A549 (cell line): ENCODE measurements around the gene MEGF10. TPM values are rescaled to one million over a fixed set of nuclear protein-coding genes. Genes with fewer than 3 reads are reported as not detected.

Experiments
- ATAC-seq, 2 experiments: fragments of 200-7000 bp in 1 of 2; fragments of >200 bp in 1 of 2; cut with Nextera tagmentation in 1 of 2; cut with Tn5 transposase in 1 of 2; 3 replicates each; pipeline versions ENCODE4 v1.8.0 to v1.9.1; 2018 to 2020; ENCODE audit warnings: mild to moderate bottlenecking in 1 of 2, moderate library complexity in 1 of 2
- CTCF ChIA-PET: fragments of 300-600 bp; sonication (Branson Sonifier 250); formaldehyde crosslinking; extraction: SDS; loops from one replicate; lab custom pipeline; 2021; ENCODE audit warnings: antibody characterized with exemption, inconsistent platforms; lab: Yijun Ruan, JAX
- POLR2A ChIA-PET: fragments of 350-600 bp; formaldehyde crosslinking; extraction: SDS; loops from one replicate; lab custom pipeline; 2021; ENCODE audit warnings: antibody characterized with exemption, inconsistent platforms; lab: Yijun Ruan, JAX
- DNase-seq, 2 experiments: peaks; one replicate each; pipeline versions ENCODE4 v3.0.0 to v3.0.0-alpha.2; 2011 to 2016; ENCODE audit warnings: low read depth in 1 of 2, low spot score in 1 of 2
- FAIRE-seq: peaks from 2 replicates; lab custom pipeline; 2011; peaks lifted over from hg19 to GRCh38; lab: Jason Lieb, UNC
- H3K27ac ChIP-seq, 2 experiments: fragments of >200 bp; sonication (Bioruptor Twin); formaldehyde crosslinking; 3 replicates each; pipeline ENCODE4 v1.5.1; 2016 to 2017
- H3K4me1 ChIP-seq: fragments of >200 bp; sonication (Bioruptor Twin); formaldehyde crosslinking; 3 replicates; pipeline ENCODE4 v1.6.1; 2016
- H3K4me2 ChIP-seq: fragments of >200 bp; sonication (Bioruptor Twin); formaldehyde crosslinking; 3 replicates; pipeline ENCODE4 v1.6.1; 2016
- H3K4me3 ChIP-seq: fragments of >200 bp; sonication (Bioruptor Twin); formaldehyde crosslinking; 3 replicates; pipeline ENCODE4 v1.5.1; 2016
- H3K9me3 ChIP-seq: fragments of >200 bp; sonication (Bioruptor Twin); formaldehyde crosslinking; 3 replicates; pipeline ENCODE4 v1.6.1; 2016
- BHLHE40 ChIP-seq: IDR thresholded peaks from 2 replicates; pipeline ENCODE4 v1.6.1; 2012; ENCODE audit warnings: low read depth, low read length, inconsistent platforms
- CBX2 ChIP-seq: fragments of 200-600 bp; sonication (generic); IDR thresholded peaks from 2 replicates; pipeline ENCODE4 v1.6.1; 2016; ENCODE audit warnings: low read depth, mild to moderate bottlenecking, borderline replicate concordance
- CBX8 ChIP-seq: fragments of 200-600 bp; sonication (generic); IDR thresholded peaks from 2 replicates; pipeline ENCODE4 v1.6.1; 2016
- CEBPB ChIP-seq, 2 experiments: fragments of >200 bp in 1 of 2; sonication (Bioruptor Twin) in 1 of 2; formaldehyde crosslinking in 1 of 2; IDR thresholded peaks; 2 replicates each; pipeline ENCODE4 v1.6.1; 2012 to 2016
- EHF ChIP-seq: fragments of 250-450 bp; sonication (Bioruptor Pico); IDR thresholded peaks from 2 replicates; pipeline ENCODE4 v1.5.0; 2020; ENCODE audit warnings: mild to moderate bottlenecking
- EHMT2 ChIP-seq: fragments of 200-600 bp; sonication (generic); IDR thresholded peaks from 2 replicates; pipeline ENCODE4 v1.6.1; 2016; ENCODE audit warnings: antibody characterized with exemption, low read depth, mild to moderate bottlenecking, moderate library complexity
- ESRRA ChIP-seq: fragments of 150-350 bp; IDR thresholded peaks from 2 replicates; pipeline ENCODE4 v1.6.1; 2014; ENCODE audit warnings: mild to moderate bottlenecking, low read length, borderline replicate concordance
- GATA3 ChIP-seq: IDR thresholded peaks from 2 replicates; pipeline ENCODE4 v1.6.1; 2012; ENCODE audit warnings: borderline replicate concordance
- HEYL ChIP-seq: fragments of 250-450 bp; sonication (Bioruptor Pico); IDR thresholded peaks from 2 replicates; pipeline ENCODE4 v1.8.0; 2021; ENCODE audit warnings: mild to moderate bottlenecking, moderate library complexity
- MYC ChIP-seq: IDR thresholded peaks from 2 replicates; pipeline ENCODE4 v1.6.1; 2012; ENCODE audit warnings: mild to moderate bottlenecking, inconsistent platforms, low read length, improper control_type of control experiment, borderline replicate concordance
- NR3C1 ChIP-seq: fragments of >200 bp; sonication (Bioruptor Twin); formaldehyde crosslinking; IDR thresholded peaks from 3 replicates; pipeline ENCODE4 v1.6.1; 2017
- PHF8 ChIP-seq: fragments of 200-600 bp; sonication (generic); IDR thresholded peaks from 2 replicates; pipeline ENCODE4 v1.6.1; 2016; ENCODE audit warnings: low read depth, mild to moderate bottlenecking, antibody characterized with exemption, moderate library complexity, borderline replicate concordance
- POLR2AphosphoS2 ChIP-seq: conservative IDR thresholded peaks from 2 replicates; pipeline ENCODE4 v1.6.1; 2012; ENCODE audit warnings: low read length, improper control_type of control experiment, inconsistent platforms
- RAD21 ChIP-seq, 2 experiments: fragments of >200 bp in 1 of 2; sonication (Bioruptor Twin) in 1 of 2; formaldehyde crosslinking in 1 of 2; IDR thresholded peaks in 1 of 2; conservative IDR thresholded peaks in 1 of 2; 2 replicates in 1 of 2; 3 replicates in 1 of 2; pipeline ENCODE4 v1.6.1; 2012 to 2018; ENCODE audit warnings: inconsistent platforms in 1 of 2
- RFX5 ChIP-seq: fragments of 450-650 bp; IDR thresholded peaks from 2 replicates; pipeline ENCODE4 v1.7.1; 2014; ENCODE audit warnings: antibody characterized with exemption, mild to moderate bottlenecking, moderate library complexity
- RNF2 ChIP-seq: fragments of 200-600 bp; sonication (generic); IDR thresholded peaks from 2 replicates; pipeline ENCODE4 v1.6.1; 2016; ENCODE audit warnings: low read depth, mild to moderate bottlenecking, antibody characterized with exemption, moderate library complexity, borderline replicate concordance
- SMC3 ChIP-seq: fragments of >200 bp; sonication (Bioruptor Twin); formaldehyde crosslinking; IDR thresholded peaks from 3 replicates; pipeline ENCODE4 v1.6.1; 2018; ENCODE audit warnings: inconsistent platforms
- SREBF2 ChIP-seq: fragments of 450-650 bp; IDR thresholded peaks from 2 replicates; pipeline ENCODE4 v1.6.1; 2014; ENCODE audit warnings: mild to moderate bottlenecking, moderate library complexity
- WGBS: methylation state at CpG from one replicate; pipeline ENCODE4 v1.1.6; 2017; ENCODE audit errors: missing lambda C conversion rate; 5-methylcytosine and 5-hydroxymethylcytosine counted together
- polyA plus RNA-seq, 4 experiments: library from polyadenylated mRNA; depleted of rRNA in 3 of 4; stranded (reverse); fragments of >200 nt; fragmentation: RNase III in 1 of 4; extraction: RNeasy Plus Mini Kit Qiagen cat#74134 plus additional on column Dnase treatment in 1 of 4; gene quantifications; 2 replicates in 3 of 4; 3 replicates in 1 of 4; pipeline ENCODE4 v1.2.3, GENCODE V29; 2011 to 2017
- TF ChIP-seq, protein P1 (sequence below): fragments of >200 bp; sonication (Bioruptor Twin); formaldehyde crosslinking; IDR thresholded peaks from 3 replicates; pipeline ENCODE4 v1.5.1; 2016
- TF ChIP-seq, protein P2 (sequence below): fragments of 250-450 bp; sonication (Bioruptor Pico); IDR thresholded peaks from 2 replicates; pipeline ENCODE4 v1.5.0; 2020; ENCODE audit warnings: low read depth, mild to moderate bottlenecking, moderate library complexity
- TF ChIP-seq, protein P3 (sequence below): fragments of 200-600 bp; sonication (generic); IDR thresholded peaks from 2 replicates; pipeline ENCODE4 v1.6.1; 2016; ENCODE audit warnings: antibody characterized with exemption, mild to moderate bottlenecking, moderate library complexity

The MEGF10 gene
- polyA plus RNA-seq, 2 of the 4 experiments (the other 2 are of a cell fraction): 0.01 TPM; not detected in 1

DNA sequence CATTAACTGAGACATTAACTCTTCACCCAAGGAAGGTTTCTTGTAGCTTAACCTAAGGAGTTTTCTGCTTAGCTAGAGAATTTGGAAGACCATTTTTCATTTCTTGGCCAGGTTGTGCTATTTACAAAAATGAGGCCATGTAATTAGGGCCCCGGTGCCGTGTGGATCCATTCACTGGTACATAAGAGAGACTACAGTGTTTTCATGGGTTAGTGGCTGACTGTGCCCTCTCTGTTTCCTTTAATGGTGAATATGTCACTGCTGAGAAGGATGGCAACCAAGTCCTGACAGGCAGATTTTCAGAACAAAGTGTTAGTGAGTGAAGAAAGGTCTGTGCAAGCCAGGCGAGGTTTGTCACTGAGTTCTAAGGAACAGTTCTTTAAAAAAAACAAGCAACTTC lies 15.4 kb downstream of the MEGF10 start:
- WGBS: 32% methylated on average over 3 of the region's 3 CpGs
- FAIRE-seq: no peak
- no peak overlapping the region for H3K27ac ChIP-seq
- CTCF ChIA-PET: interaction anchor here (1.2 kb wide), 2 partner anchors 8 to 17 kb away, joined by 4 read pairs; no protein-coding TSS in a partner anchor
- no peak for ATAC-seq
- H3K4me3 ChIP-seq: no peak overlapping the region
- TF ChIP-seq POLR2AphosphoS2: no peak
- TF ChIP-seq, protein P1, sequence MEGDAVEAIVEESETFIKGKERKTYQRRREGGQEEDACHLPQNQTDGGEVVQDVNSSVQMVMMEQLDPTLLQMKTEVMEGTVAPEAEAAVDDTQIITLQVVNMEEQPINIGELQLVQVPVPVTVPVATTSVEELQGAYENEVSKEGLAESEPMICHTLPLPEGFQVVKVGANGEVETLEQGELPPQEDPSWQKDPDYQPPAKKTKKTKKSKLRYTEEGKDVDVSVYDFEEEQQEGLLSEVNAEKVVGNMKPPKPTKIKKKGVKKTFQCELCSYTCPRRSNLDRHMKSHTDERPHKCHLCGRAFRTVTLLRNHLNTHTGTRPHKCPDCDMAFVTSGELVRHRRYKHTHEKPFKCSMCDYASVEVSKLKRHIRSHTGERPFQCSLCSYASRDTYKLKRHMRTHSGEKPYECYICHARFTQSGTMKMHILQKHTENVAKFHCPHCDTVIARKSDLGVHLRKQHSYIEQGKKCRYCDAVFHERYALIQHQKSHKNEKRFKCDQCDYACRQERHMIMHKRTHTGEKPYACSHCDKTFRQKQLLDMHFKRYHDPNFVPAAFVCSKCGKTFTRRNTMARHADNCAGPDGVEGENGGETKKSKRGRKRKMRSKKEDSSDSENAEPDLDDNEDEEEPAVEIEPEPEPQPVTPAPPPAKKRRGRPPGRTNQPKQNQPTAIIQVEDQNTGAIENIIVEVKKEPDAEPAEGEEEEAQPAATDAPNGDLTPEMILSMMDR: no peak
- no peak for TF ChIP-seq EHMT2
- TF ChIP-seq NR3C1: no peak
- TF ChIP-seq, protein P2, sequence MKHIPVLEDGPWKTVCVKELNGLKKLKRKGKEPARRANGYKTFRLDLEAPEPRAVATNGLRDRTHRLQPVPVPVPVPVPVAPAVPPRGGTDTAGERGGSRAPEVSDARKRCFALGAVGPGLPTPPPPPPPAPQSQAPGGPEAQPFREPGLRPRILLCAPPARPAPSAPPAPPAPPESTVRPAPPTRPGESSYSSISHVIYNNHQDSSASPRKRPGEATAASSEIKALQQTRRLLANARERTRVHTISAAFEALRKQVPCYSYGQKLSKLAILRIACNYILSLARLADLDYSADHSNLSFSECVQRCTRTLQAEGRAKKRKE: no peak
- TF ChIP-seq PHF8: no peak
- no peak for TF ChIP-seq GATA3
- no peak for TF ChIP-seq CEBPB (IDR thresholded peaks at IDR 0.05)
- no peak for TF ChIP-seq RNF2
- TF ChIP-seq MYC: no peak
- no peaks in the 10 kb centered on the region for H3K9me3 ChIP-seq
- no peak for DNase-seq
- no peak overlapping the region for H3K4me2 ChIP-seq
- no peaks in the 10 kb centered on the region for H3K4me1 ChIP-seq
- POLR2A ChIA-PET: no interaction called here

DNA sequence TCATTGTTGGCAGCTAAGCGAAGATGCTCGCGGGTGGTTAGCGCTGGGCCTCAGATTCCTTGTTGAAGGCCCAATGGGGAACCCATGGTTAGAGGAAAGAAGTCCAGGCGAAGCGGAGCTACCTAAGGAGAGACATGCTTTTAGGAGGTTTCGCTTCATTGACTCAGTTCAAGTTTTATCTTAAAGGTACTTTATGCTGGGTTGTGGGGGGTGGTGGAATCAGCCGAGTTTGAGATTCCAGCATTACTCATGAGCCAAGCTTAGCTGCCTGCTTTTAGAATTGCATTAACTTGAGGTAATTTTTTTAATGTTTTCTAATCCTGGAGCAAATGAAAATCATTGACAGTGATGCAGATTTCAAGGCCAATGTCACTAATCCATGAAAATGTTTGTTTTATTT lies 16.1 kb downstream of the MEGF10 start:
- no peaks in the 10 kb centered on the region for H3K9me3 ChIP-seq
- ChIA-PET POLR2A (no interaction called here), CTCF (interaction anchor here (1.2 kb wide), 1 partner anchor 17 kb away, joined by 4 read pairs; no protein-coding TSS in a partner anchor)
- no peak overlapping the region for H3K4me3 ChIP-seq
- H3K4me1 ChIP-seq: no peaks in the 10 kb centered on the region
- ATAC-seq: no peak
- no peak for DNase-seq
- H3K27ac ChIP-seq: no peak overlapping the region
- 77% methylated on average over 8 of the region's 8 CpGs for WGBS
- FAIRE-seq: no peak
- no peak overlapping the region for H3K4me2 ChIP-seq
- TF ChIP-seq RFX5 (no peak), BHLHE40 (no peak), RAD21 (conservative IDR thresholded peaks at IDR 0.05 in 1 of 2, IDR thresholded peaks at IDR 0.05 in 1 of 2) (no peak), CEBPB (IDR thresholded peaks at IDR 0.05) (no peak), CBX8 (no peak), SMC3 (no peak), EHF (no peak), ESRRA (no peak), HEYL (CRISPR knock-in tag) (no peak), SREBF2 (no peak), CBX2 (no peak)
- TF ChIP-seq, protein P3, sequence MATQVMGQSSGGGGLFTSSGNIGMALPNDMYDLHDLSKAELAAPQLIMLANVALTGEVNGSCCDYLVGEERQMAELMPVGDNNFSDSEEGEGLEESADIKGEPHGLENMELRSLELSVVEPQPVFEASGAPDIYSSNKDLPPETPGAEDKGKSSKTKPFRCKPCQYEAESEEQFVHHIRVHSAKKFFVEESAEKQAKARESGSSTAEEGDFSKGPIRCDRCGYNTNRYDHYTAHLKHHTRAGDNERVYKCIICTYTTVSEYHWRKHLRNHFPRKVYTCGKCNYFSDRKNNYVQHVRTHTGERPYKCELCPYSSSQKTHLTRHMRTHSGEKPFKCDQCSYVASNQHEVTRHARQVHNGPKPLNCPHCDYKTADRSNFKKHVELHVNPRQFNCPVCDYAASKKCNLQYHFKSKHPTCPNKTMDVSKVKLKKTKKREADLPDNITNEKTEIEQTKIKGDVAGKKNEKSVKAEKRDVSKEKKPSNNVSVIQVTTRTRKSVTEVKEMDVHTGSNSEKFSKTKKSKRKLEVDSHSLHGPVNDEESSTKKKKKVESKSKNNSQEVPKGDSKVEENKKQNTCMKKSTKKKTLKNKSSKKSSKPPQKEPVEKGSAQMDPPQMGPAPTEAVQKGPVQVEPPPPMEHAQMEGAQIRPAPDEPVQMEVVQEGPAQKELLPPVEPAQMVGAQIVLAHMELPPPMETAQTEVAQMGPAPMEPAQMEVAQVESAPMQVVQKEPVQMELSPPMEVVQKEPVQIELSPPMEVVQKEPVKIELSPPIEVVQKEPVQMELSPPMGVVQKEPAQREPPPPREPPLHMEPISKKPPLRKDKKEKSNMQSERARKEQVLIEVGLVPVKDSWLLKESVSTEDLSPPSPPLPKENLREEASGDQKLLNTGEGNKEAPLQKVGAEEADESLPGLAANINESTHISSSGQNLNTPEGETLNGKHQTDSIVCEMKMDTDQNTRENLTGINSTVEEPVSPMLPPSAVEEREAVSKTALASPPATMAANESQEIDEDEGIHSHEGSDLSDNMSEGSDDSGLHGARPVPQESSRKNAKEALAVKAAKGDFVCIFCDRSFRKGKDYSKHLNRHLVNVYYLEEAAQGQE: no peak
